Stimulated activated CD4-positive, alpha-beta T cell treated with anti-CD3 and anti-CD28 coated beads, TNF-alpha, amount 100 ng/mL, for 4 hours (primary cell): Measurements from ENCODE around the gene PSME2.

Source experiments
- DNase-seq, 3 experiments: peaks; one replicate each; pipeline ENCODE4 v3.0.0-alpha.2; 2020; ENCODE audit warnings: low read depth in 3 of 3

PSME2 gene

DNA sequence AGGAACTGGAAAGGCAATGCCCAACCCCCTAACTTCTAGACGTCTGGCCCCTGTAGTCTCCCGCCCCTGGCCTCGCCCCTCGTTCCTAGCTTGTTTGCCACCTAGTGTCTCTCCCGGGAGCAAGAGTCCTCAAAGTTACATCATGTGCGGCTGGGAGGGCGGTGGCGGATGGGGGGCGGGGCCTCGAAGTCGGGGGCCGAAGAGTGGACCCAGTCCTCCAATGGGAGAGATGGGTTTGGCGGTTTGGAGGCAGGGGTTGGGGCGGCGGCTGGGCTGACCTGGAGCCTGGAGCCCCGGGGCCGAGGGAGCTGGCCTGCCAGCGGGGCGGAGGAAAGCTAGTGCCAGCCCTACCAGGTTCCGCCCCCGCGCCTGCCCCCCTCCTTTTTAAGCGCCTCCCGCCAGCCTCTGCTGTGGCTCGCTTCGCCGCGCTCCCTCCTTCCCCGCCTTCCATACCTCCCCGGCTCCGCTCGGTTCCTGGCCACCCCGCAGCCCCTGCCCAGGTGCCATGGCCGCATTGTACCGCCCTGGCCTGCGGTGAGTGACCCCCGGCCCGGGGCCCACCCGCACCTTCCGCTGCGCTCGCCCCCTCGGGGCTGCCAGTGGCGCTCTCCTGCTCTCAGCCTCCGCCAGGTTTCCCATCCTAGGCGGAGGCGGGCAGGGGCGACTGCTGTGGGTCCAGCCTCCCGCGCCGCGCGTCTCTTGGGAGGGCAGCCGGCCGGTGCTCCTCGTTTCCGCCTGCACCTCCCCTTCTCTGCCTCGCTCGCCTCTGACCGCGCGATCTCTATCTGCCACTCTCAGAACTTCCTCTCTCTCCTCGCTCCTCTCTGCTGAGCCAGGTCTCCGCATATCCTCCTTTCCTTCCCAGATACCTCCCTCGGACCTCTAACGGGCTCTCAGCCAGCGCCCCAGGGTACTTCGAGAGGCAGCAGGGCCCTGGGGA, 52.2 kb downstream of the PSME2 start, which contains the start of gene PCK2:
PCK2 (plus strand) TSS at position 411 of the 940 bp plus-strand sequence; CDS start at position 506, 95 bp downstream.
- peak; percentile 75 to 85 (median 76) for DNase-seq
